ES-I3 (cell line): ENCODE data around the gene TREM2.
"Not testable (repeated sequence)": the region's sequence is repeated elsewhere in the genome, so short reads cannot be mapped to it uniquely, and the experiment has no call there.

Experiments
- H3K36me3 ChIP-seq: 2 replicates; pipeline ENCODE4 v1.6.1; 2013; ENCODE audit warnings: mild to moderate bottlenecking, low read length, control low read depth, moderate library complexity; ENCODE audit not compliant: insufficient read depth
- H3K4me1 ChIP-seq: 2 replicates; pipeline ENCODE4 v1.6.1; 2013; ENCODE audit warnings: mild to moderate bottlenecking, control low read depth, low read length; ENCODE audit not compliant: insufficient read depth
- H3K9ac ChIP-seq: 2 replicates; pipeline ENCODE4 v1.6.1; 2013; ENCODE audit warnings: low read depth, mild to moderate bottlenecking, low read length, moderate library complexity
- H3K9me3 ChIP-seq: 2 replicates; pipeline ENCODE4 v1.6.1; 2013; ENCODE audit warnings: mild to moderate bottlenecking, low read length, moderate library complexity; ENCODE audit not compliant: control insufficient read depth, insufficient read depth

Gene TREM2

DNA sequence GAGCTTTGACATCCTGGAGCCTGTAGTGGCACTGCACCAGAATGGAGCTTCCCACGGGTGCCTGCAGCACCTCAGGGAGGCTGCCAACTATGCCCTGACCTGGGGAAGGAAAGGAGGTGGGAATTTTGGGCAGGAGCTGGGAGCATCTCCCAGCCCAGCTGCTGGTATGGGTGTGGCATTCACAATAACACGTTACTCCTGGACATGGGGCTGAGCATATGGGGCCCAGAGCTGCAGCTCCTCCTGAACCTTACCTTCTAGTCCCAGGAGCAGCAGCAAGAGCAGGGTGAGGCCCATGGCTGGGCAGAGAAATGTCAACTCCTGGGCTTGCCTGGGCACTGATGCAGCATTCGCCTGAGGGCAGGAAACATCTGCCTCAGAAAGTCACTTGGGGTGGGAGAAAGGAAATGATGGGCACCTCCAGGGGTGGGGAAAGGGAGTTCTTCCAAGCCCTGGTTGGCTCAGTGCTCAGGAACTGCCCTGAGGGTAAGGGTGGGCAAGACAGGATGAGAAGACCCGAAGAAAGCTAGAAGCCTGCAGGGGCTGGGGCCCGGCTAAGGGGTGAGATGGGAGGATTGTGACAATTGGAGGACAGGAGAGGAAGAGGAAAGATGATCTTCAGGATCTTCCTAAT is 8.8 kb downstream of the TREM2 start, which contains the start of gene TREML1:
Gene TREML1, minus strand, starts transcription at position 356 of the 634 bp plus-strand sequence. Its CDS starts 59 bp downstream, at position 297.
- Histone ChIP-seq H3K36me3 (no peaks in the 10 kb centered on the region), H3K4me1 (no peaks in the 10 kb centered on the region), H3K9me3 (no peaks in the 10 kb centered on the region), H3K9ac (no peak within 1 kb of the TSS)

DNA sequence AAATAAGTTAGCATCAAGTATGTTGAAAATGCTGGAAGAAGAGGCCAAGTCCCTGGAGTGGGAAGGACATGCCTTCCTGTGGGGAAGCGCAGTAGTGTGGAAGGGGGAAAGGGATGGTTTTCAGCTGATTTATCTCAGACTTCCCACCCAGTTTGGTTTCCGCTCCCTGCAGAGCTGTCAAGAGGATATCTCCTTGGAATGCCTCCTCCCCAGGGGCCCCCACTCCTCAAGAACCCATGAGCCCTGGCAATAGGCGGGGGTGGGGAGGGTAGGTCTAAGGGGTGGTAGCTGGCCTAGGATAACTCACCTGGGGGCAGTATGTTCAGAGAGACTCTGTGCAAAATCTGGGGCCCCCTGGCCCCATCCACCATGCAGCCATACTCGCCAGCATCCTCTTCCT is 9.5 kb downstream of the TREM2 start:
- no peaks in the 10 kb centered on the region for H3K9me3 ChIP-seq
- H3K4me1 ChIP-seq: no peaks in the 10 kb centered on the region
- no peak overlapping the region for H3K9ac ChIP-seq
- H3K36me3 ChIP-seq: no peaks in the 10 kb centered on the region

DNA sequence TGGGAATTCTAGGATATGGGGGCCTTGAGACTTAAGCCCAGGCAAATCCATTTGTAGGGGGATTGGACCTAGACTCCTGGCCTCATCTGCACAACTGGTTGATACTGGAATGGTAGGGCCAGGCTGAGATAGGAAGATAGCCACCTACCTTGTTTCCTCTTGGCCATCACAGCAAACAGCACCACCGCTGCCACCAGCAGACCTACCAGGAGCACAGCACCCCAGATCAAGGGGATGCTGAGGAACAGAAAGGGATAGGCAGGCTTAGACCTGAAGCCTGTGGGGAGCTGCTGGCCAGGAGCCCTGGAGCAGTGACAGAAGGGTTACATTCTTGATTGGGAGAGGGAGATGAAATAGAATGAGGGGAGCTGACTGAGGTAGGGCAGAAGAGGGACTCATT is 12.2 kb downstream of the TREM2 start:
- Histone ChIP-seq H3K36me3 (no peaks in the 10 kb centered on the region), H3K9ac (no peak overlapping the region), H3K9me3 (no peaks in the 10 kb centered on the region), H3K4me1 (no peaks in the 10 kb centered on the region)

DNA sequence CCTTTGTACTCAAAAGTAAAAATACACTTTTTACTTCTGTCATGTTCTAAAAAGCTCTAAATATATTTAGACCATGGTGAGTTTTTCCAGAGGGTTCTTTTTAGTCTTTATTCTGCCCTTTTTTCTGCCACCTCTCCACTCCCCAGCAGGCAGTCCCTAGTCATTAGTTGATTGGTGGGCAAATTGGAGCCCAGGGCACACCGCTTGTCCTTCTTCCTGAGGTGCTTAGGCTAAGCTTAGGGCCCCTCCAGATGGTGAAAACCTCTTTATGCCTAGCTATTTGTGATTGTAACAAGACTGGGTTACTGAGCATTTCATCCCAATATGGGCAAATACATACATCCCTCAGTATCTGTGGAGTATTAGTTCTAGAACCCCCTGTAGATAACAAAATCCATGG is 15.0 kb downstream of the TREM2 start:
- H3K9ac ChIP-seq: no peak overlapping the region
- no peaks in the 10 kb centered on the region for H3K4me1 ChIP-seq
- H3K9me3 ChIP-seq: no peaks in the 10 kb centered on the region
- no peaks in the 10 kb centered on the region for H3K36me3 ChIP-seq

DNA sequence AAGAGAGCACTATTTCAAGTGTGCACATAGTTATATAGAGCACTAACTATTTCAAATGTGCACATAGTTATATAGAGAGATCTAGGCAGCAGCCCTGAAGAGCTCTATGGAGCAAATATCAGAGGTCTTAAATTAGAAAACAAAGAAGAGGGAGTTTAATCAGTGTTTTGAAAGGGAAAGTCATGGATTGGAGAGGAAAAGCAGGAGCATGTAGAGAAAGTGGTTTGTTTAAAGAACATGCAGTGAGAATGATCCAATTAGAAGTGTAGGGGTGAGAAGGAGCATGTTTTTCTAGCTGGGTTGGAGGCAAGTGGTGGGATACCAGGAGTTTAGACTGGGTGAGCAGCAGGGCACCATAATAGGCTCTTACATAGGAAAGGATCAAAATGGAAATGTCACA is 26.0 kb downstream of the TREM2 start:
- H3K9me3 ChIP-seq: no peaks in the 10 kb centered on the region
- H3K4me1 ChIP-seq: no peaks in the 10 kb centered on the region
- no peaks in the 10 kb centered on the region for H3K36me3 ChIP-seq
- no peak overlapping the region for H3K9ac ChIP-seq

DNA sequence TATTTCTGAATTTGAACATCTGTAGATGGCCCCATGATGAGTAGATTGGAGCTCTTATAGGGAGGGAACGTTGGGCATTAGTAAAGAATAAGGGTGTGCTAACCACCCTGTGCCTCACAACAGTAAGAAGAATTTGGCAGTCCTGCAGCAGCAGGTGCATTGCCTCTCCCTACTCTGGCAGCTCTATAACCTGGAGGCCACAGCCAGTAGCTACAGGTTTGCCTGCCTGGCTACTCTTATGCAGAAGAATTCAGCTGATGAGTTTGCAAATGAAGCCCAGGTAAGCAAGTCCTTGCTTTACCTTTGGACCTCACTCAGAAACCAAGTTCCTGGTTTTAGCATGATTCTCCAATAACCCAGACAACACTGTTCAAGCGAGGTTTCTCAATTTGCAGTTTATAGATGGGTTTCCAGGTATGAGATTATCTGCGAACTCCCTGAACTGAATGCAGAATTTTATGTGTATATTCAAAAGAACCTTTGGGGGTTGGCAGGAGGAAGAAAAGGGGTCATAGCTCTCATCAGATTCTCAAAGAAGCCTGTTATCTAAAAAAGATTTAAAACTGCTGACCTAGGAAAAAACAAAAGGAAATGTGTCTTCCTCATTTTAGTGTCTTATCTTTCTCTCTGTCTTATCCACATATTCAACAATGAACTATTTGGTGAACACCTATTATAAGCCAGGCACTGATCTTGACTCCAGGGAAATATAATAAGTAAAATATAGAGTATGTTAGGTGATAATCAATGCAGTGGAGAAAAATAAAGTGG is 27.7 kb downstream of the TREM2 start:
- H3K4me1 ChIP-seq: no peaks in the 10 kb centered on the region
- no peak overlapping the region for H3K9ac ChIP-seq
- no peaks in the 10 kb centered on the region for H3K36me3 ChIP-seq
- H3K9me3 ChIP-seq: no peaks in the 10 kb centered on the region

DNA sequence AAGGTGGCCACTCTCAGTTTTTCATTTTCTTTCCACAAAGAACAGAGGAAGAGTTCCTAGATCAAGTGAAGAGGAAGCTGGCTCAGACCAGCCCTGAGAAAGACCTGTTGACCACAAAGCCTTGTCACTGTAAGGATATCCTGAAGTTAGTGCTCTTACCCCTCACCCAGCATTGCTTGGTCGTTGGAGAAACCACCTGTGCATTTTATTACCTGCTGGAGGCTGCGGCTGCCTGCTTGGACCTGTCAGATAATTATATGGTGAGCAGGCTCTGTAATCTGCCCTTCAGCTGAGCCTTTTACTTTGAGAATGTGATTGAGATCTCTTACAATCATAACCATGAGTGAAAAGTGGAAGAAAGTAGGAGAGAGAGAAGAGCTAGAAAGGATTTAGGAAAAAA is 30.7 kb downstream of the TREM2 start:
- Histone ChIP-seq H3K4me1 (no peaks in the 10 kb centered on the region), H3K36me3 (no peaks in the 10 kb centered on the region), H3K9me3 (no peaks in the 10 kb centered on the region), H3K9ac (no peak overlapping the region)

DNA sequence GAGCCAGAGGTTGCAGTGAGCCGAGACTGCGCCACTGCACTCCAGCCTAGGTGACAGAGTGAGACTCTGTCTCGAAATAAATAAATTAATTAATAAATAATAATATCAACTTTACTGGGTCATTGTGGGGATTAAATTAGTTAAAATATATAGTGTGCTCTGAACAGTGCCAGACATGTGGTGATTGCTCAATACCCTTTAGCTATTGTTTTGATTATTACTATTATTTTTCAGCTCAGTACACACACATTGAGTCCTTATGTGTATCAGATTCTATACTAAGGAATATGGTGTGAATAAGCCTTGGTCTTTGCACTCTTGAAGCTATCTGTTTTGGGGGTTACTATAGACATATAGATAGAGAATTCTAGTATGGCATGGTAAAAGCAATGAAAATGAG is 37.6 kb downstream of the TREM2 start:
- no peak overlapping the region for H3K9ac ChIP-seq
- no peaks in the 10 kb centered on the region for H3K4me1 ChIP-seq
- no peaks in the 10 kb centered on the region for H3K9me3 ChIP-seq
- H3K36me3 ChIP-seq: no peaks in the 10 kb centered on the region

DNA sequence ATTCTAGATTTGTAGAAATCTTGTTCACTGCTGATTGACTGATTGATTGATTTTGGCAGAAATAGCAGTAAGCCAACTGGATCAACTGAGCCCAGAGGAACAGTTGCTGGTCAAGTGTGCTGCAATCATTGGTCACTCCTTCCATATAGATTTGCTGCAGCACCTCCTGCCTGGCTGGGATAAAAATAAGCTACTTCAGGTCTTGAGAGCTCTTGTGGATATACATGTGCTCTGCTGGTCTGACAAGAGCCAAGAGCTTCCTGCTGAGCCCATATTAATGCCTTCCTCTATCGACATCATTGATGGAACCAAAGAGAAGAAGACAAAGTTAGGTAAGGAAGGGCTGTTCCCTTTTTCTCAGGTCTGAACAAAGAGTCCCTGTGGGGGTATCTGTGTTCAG is 40.0 kb downstream of the TREM2 start:
- Histone ChIP-seq H3K36me3 (no peaks in the 10 kb centered on the region), H3K9ac (no peak overlapping the region), H3K4me1 (no peaks in the 10 kb centered on the region), H3K9me3 (no peaks in the 10 kb centered on the region)

DNA sequence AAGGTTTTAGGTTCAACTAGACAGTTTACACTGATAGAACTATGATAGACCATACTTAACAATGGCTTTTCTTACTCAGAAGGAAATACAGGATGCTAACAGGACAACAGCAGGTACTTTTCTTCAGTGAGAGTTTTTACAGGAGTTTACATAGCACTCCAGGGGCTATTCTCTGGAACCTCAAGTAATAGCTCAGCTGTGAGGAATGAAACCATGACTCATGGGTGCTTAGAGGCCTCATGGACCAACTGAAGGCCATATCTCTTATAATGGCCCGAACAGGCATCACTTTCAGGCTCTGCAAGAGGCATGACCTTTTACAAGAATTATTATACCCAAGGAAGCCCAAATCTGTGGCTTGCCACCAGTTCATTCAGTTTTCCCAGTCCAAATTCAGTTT is 40.5 kb downstream of the TREM2 start:
- no peaks in the 10 kb centered on the region for H3K9me3 ChIP-seq
- H3K4me1 ChIP-seq: no peaks in the 10 kb centered on the region
- no peak overlapping the region for H3K9ac ChIP-seq
- H3K36me3 ChIP-seq: no peaks in the 10 kb centered on the region

DNA sequence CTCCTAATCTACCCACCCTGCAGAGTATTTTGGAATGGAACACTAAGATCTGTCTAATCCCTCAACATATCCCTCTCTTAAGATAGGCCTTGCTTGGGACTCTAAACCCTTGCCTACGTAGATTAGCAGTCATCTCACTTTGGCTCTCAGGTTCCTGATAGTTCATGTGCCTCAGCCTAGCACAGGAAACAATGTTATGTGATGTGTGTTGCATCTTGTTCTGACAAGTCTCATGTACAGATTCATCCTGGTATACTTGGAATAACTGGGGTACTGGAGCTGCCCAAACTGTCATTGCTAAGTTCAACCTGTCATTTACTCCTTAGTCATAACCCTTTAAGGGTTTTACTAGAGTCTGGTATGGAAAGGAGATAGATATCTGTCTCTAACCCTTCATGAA is 42.9 kb downstream of the TREM2 start:
- Histone ChIP-seq H3K9me3 (no peaks in the 10 kb centered on the region), H3K36me3 (no peaks in the 10 kb centered on the region), H3K4me1 (no peaks in the 10 kb centered on the region), H3K9ac (no peak overlapping the region)

DNA sequence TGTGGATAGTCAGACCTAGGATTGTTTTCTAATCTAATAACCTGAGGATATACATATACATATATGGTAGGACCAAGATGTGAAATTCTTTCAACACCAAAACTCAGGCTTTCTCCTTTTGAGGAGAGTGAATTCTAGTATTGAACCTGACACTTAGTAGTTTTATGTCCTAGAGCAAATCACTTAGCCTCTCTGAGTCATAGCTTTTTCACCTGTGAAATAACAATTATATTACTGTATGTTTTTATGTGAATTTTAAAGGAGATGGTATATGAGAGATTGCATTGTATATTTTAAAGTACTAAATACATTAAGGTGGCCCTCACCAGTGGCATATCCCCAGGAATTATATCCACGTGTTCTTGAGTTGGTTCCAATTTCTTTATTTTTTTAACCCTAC is 43.4 kb downstream of the TREM2 start:
- Histone ChIP-seq H3K36me3 (no peaks in the 10 kb centered on the region), H3K9me3 (no peaks in the 10 kb centered on the region), H3K4me1 (no peaks in the 10 kb centered on the region), H3K9ac (no peak overlapping the region)

DNA sequence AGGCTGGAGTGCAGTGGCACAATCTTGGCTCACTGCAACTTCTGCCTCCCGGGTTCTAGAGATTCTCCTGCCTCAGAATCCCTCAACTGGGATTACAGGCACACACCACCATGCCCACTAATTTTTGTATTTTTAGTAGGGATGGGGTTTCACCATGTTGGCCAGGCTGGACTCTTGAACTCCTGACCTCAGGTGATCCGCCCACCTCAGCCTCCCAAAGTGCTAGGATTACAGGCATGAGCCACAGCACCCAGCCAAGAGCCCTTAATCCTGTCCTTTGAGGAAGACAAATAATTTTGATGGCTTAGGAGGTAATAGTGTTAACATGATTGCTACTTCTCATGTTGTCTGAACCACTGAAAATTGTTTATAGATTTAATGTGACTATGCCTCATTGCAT is 47.9 kb downstream of the TREM2 start:
- not testable (repeated sequence) for H3K4me1 ChIP-seq, H3K36me3 ChIP-seq, H3K9me3 ChIP-seq, H3K9ac ChIP-seq

DNA sequence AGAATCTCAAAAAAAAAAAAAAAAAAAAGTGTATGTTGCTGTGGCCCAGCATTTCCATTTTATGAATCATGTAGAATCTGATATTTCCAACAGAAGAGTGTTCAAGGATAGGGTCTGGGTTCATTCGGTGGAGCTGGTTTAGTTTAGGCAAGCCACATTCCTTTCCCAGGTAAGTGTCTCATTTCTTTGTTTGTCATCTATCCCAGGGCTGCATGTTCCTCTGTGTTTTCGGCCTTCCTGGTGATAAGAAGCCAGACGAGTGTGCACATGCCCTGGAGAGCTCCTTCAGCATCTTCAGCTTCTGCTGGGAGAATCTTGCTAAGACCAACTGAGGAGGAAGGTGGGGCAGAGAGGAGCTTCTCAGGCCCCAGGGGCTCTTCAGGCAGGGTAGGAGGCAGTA is 51.9 kb downstream of the TREM2 start:
- H3K9me3 ChIP-seq: no peaks in the 10 kb centered on the region
- H3K4me1 ChIP-seq: no peaks in the 10 kb centered on the region
- H3K36me3 ChIP-seq: peaks cover 4% of the 10 kb centered on the region; the same call in 1 of the 2 replicates
- no peak overlapping the region for H3K9ac ChIP-seq
